CMK (cell line): ENCODE data around the gene CLBA1.
A peak's percentile ranks its signal among the peaks of the same experiment; 100 is the strongest.

ENCODE experiments used
- DNase-seq: peaks from one replicate; pipeline ENCODE4 v3.0.0-alpha.2; 2010; ENCODE audit warnings: low read depth

The CLBA1 gene

GRCh38 chr14:105005929-105006830 is 20.6 kb downstream of the CLBA1 start:
- no peak for DNase-seq

GRCh38 chr14:105006831-105007592 is 21.4 kb downstream of the CLBA1 start:
- no peak for DNase-seq

- no peak for DNase-seq
Observed at GRCh38 chr14:105007593-105008264, 22.1 kb downstream of the CLBA1 start.

- no peak for DNase-seq
Observed at GRCh38 chr14:105010106-105010505, 24.5 kb downstream of the CLBA1 start.

DNA sequence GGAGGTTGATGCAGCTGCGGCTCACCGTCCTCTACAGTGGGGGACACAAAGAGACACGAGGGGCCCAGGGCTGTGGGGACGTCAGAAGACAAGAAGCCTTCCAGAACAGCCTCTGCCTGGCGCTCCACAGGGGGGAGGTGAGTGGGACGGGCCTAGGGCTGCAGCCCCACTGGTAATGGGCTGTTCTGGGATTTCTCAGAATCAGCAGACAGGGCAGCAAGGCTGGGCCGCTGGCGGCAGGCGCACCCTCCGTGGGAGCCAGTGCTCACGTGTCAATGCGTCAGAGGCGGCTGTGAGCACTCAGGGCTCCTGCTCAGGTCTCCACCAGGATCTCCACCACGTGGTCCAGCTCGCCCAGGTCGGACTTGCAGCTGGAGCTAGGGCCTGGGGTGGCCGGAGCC is 25.3 kb downstream of the CLBA1 start:
- DNase-seq = no peak

DNA sequence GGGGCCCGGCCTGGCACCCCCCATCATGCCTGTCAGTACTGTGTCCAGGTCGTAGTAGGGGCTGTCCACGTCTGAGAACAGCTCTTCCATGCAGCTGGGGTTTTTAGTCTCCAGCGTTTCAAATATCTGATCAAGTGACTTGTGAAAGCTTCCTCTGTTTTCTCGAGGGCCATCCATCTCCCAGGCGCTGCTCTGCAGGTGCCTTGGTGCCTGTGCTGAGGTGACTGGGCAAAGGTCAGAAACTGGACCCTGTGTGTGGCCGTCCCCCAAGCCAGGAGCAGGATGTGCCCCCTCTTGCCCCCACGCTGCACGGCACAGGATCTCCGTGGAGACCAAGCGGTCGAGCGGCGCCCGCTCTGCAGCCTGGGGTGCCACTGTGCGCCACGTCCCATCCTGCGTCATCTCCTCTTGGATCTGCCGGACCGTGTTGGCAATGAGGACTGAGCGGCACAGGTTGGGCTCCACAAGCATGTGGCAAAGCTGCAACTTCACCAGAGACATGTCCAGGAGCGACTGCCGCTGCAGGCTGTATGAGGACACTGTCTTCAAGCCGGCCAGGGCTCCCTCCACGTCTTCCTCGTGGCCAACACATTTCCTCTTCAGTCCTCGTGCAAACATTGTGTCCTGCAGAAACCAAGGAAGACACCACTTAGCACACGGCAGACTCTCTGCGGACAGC is 25.9 kb downstream of the CLBA1 start:
- no peak for DNase-seq

DNA sequence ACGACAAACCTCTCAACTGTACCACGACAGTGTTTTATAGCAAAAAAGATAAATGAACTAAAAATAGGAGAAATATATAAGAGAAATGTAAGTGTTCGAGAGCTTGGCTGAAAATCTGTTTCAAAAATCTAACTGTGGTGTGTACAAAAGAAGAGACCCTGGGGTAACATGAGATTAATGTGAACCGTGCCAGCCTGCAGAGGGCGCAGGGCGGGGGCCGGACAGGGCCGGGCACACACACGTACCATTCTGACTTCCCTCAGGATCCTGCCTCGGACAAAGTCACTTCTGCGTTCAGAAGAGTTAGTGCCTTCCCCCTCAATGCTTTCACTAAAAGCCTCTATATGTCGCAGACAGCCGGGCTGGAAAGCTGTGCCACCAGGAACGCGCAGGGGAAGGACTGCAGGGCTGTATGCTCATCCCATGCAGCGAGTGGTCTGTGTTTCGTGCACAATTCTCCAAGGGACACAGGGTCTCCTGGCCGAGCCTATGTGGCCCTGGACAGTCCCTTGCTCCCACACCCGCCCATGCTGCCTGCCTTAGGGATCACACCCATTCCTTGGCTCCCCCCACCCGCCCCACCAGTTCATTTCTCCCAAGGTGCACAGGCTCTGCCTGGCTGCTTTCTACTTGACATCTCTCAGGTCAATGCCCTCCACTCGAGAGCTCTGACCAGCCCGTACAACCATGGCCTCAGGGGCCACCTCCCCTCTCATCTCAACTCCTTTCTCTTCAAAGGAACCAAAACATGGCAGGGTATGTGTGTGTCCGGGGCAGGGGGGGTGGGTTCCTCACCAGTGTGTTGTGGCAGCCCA is 26.8 kb downstream of the CLBA1 start:
- no peak for DNase-seq

DNA sequence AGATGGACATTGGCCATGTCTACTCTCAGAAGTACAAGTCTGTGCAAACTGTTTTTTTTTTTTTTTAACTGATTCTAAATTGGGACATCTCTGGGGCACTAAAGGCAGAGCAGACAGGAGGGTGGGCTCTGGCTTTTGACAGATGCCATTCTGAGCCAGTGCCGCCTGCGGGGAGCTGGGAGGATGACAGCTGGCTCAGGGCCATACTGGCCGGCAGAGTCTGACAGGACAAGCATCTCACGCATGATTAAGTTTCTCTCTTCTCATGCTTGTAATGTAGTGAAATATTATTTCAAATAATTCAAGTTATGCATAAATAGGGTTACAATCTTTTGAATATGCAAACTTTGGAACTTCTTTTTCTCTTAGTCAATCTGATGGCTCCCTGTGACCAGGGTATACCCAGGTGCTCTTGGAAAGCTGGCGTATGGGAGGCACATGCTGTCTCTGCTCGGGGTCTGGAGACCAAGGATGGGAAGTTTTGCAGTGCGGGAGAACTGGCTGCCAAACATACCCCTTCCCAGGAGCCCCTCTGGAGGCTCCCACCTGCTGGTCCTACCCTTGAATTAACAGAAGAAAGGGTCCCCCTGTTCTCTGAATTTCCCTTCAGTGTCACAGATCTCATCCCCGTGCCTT is 27.7 kb downstream of the CLBA1 start:
- DNase-seq = no peak

DNA sequence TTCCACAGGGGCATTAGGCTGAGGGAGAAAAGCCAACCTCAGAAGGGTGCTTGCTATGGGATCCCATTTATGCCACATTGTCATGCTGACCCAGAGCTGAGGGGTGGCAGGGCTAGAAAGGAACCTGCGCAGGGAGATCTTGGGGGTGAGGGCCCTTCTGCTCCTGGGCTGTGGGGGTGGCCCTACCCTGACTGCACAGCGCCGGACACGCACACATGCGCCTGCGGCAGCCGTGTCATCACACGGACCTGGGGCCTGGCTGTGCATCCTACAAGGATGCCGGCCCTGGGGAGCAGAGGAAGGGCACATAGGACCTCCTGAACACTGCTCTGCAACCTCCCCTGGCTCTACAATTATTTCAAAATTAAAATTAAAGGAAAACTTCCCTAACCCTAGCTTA is 28.4 kb downstream of the CLBA1 start:
- DNase-seq = no peak

DNA sequence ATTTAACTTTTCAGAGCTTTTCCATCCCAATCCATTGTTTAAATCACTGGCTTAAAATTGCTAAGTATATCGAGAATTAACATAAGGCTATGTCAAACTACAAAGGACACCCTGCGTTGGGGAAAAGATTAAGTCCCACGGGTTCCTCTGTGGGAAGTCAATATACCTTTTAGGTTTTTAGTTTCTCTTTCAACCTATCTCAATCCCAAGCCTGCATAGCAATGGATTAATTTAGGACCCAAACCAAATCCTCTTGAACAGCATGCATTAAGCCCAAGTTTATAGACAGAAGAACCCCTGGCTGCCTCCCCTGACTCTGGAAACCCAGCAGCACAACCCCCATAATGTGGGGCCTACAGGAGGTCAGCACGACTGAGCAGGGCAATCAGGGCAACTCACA is 29.0 kb downstream of the CLBA1 start:
- DNase-seq = no peak

GRCh38 chr14:105015242-105015641 is 29.7 kb downstream of the CLBA1 start:
- no peak for DNase-seq

DNA sequence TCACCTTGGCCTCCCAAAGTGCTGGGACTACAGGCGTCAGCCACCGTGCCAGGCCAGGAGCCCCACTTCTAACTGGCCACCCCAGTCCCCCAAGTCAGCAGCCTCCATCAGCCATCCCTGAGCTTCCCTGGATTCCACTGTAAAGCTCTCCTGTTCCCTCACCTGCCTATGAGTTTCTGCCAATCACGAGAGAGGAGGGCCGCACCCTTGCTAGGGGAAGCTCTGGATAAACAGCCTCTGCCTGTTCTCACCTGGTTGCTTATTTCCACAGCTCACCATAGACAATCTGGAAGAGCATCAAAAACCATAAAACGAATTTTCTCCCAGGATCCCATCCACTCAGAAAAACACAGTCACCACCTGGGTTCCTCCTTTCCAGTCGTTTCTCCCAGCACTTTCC is 30.3 kb downstream of the CLBA1 start:
- no peak for DNase-seq

DNA sequence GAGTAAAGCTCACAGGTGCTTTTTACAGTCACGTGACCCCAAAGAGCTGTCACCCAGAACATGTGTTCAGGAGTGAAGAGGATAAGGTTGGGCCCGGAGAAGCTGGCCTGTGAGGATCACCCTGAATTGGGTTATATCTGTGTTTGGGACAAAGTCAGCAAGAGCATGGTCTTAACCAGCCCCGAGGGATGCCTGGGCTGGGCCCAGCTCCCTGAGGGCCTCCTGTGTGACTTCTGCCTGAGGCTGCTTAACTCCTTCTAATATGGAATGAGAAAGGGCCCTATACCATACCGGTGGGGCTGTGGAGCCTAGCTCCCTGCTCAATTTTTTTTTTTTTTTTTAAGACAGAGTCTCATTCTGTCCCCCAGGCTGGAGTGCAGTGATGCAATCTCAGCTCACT is 32.8 kb downstream of the CLBA1 start:
- DNase-seq = no peak

DNA sequence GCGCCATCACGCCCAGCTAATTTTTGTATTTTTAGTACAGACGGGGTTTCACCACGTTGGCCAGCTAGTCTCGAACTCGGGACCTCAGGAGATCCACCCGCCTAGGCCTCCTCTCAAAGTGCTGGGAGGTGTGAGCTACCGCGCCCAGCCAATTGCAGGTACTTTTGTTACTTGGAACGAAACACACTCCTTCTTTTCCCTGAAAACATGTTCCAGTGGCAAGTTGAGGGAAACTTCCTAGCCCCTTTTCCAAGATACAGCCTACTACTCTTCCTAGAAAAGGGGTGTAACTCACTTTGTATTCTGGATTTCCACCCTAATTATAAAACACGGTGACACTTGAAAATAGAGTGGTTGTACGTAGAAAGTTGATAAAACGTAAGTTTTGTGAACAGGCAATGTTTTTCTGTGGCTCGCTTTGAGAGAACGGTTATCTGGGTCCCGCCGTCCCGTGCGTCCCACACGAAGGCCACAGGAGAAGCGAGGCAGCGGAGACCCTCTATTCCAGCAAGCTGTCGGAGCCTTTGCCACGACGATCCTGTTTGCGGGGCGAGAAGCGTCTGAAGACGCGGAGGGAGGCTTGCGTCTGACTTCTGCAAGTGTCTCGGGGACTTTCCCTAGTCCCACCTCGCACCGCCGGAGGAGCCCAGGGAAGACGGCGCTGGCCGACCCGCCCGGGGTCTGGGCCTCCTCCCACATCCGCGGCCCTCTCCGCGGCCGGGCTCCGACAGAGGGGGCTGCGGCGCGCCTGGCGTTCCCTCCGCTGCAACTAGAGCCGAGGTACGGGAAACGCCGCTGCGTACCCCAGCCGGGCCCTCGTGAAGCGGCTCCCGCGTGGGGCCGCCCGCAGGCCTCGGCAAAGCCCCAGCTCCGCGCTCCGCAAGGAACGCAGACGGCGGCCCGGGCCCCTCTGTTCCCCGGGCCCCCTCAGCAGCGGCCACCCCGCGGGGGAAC is 34.5 kb downstream of the CLBA1 start:
- no peak for DNase-seq

DNA sequence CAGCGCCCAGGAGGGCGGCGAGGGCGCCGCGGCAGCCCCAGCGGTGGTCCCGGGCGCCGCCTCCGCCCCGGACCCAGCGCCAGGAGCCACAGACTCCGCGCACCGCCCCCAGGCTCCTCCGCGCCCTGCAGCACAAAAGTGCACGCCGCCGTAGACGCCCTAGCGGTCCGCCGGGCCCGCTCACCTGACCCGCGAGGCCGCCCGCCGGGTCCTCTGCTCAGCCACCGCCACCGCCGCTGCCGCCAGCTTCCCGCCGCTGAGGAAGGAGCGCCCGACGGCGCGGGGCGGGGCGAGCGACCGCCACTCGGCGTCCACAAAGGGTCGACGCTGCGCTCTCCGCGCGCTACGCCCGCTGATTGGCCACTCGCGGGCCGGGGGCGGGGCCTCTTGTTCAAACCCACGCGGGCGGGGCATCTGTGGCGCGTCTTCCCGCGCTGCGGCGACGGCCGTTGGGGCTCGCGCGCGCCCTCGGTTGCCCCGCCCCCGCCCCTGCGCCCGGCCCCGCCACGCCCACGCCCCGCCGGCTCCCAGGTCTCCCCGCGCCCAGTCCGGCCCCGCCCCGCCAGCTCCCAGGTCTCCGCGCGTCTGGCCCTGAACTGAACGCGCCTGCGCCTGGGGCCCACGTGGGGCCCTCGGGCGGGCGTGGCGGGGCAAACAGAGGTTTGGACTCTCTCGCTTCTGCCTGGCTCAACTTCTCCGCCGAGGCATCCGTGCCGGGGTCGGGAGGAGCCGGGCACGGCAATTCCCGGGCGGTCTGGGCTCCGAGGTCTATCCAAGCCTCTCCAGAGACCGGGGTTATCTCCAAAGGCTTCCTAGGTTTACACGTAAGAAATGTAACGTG is 35.4 kb downstream of the CLBA1 start, which contains the start of gene CDCA4:
CDCA4 (minus strand) TSS at position 269 of the 841 bp plus-strand sequence. CDS start 9,154 bp downstream, outside the sequence.
- peak; percentile 86 for DNase-seq

DNA sequence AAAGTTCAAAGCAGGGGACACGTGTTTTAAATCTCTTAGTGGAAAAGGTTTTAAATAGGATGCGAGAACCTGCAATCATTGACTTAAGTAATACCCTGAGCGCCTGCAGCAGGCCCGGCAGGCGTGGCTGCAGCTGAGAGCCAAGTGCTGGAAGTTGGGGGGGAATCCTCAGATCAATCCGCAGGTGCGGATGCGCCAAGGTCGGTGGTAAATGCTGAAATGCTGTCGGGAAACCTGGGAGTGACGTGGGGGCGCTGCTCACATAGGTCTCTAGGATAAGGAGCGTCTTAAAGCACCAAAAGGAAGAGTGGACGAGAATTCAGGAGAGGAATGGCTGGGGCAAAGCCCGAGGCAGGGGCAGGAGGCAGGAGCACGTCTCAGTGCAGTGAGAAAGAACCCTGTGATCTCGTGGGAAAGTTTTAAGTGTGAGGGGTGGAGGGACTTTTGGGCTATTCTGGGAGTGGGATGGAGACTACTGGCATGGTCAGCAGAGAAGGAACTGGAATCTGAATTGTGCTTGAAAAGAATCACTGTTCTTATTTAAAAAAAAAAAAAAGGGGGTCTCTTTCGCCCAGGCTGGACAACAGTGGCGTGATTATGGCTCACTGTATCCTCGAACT is 36.2 kb downstream of the CLBA1 start:
- no peak for DNase-seq

- DNase-seq = no peak
Observed at GRCh38 chr14:105022276-105022670, 36.7 kb downstream of the CLBA1 start.

GRCh38 chr14:105023144-105023543 is 37.6 kb downstream of the CLBA1 start:
- DNase-seq = no peak
